HepG2 (cell line): Measurements from ENCODE around the gene FBXL7. TPM values are rescaled to one million over a fixed set of nuclear protein-coding genes. Genes with fewer than 3 reads are reported as not detected.

Source experiments
- ATAC-seq: fragments of 200-7000 bp; cut with Tn5 transposase; 3 replicates; pipeline ENCODE4 v1.9.1; 2020; ENCODE audit warnings: mild to moderate bottlenecking, moderate library complexity
- BruUV-seq: library from RNA; stranded (reverse); fragments of 400-500 nt; replicated peaks from 2 replicates; lab custom pipeline; 2021; lab: Mats Ljungman, UMichigan
- CTCF ChIA-PET: fragments of 300-600 bp; formaldehyde crosslinking; extraction: SDS; loops from one replicate; lab custom pipeline; 2021; ENCODE audit warnings: low total read pairs, inconsistent platforms, low intra/inter-chr PET ratio; lab: Yijun Ruan, JAX
- POLR2A ChIA-PET: fragments of 350-600 bp; sonication (Branson Sonifier 250); formaldehyde crosslinking; loops from one replicate; lab custom pipeline; 2020; ENCODE audit warnings: antibody characterized with exemption, inconsistent platforms; lab: Yijun Ruan, JAX
- DNase-seq: peaks from one replicate; pipeline ENCODE4 v3.0.0-alpha.2; 2015; ENCODE audit warnings: low spot score
- FAIRE-seq: peaks from 3 replicates; lab custom pipeline; 2011; peaks lifted over from hg19 to GRCh38; lab: Jason Lieb, UNC
- H2AFZ ChIP-seq: one replicate; pipeline ENCODE4 v1.6.1; 2011; ENCODE audit warnings: low read length, inconsistent platforms
- H3K27ac ChIP-seq: fragments of 300-600 bp; 3 replicates; pipeline ENCODE4 v1.8.0; 2011; ENCODE audit warnings: mixed run types, mild to moderate bottlenecking, mixed read lengths, low read length, inconsistent platforms; ENCODE audit not compliant: insufficient read depth; ENCODE audit errors: extremely low read length
- H3K27me3 ChIP-seq, 2 experiments: fragments of 200-600 bp in 1 of 2; 2 replicates in 1 of 2; 3 replicates in 1 of 2; pipeline versions ENCODE4 v1.6.0 to v1.8.0; 2011; ENCODE audit warnings: low read length in 2 of 2, mild to moderate bottlenecking in 2 of 2, moderate library complexity in 2 of 2, inconsistent platforms in 1 of 2; ENCODE audit not compliant: insufficient read depth in 2 of 2, control insufficient read depth in 1 of 2
- H3K36me3 ChIP-seq, 2 experiments: fragments of 200-600 bp in 1 of 2; replicated peaks in 1 of 2; 2 replicates in 1 of 2; 3 replicates in 1 of 2; pipeline versions ENCODE4 v1.5.1 to v1.8.0; 2011; ENCODE audit warnings: low read length in 2 of 2, inconsistent platforms in 1 of 2; ENCODE audit not compliant: insufficient read depth in 2 of 2, control insufficient read depth in 1 of 2
- H3K4me1 ChIP-seq: 2 replicates; pipeline ENCODE4 v1.5.1; 2012; ENCODE audit warnings: low read length, inconsistent platforms; ENCODE audit not compliant: insufficient read depth
- H3K4me2 ChIP-seq: 2 replicates; pipeline ENCODE4 v1.6.0; 2011; ENCODE audit warnings: low read depth, low read length, inconsistent platforms
- H3K4me3 ChIP-seq, 3 experiments: fragments of 200-600 bp in 1 of 3; sonication (generic), shearing (Covaris generic) in 1 of 3; replicated peaks in 1 of 3; 2 replicates each; pipeline ENCODE4 v1.5.1; 2011 to 2016; ENCODE audit warnings: low read length in 3 of 3, inconsistent platforms in 2 of 3, low read depth in 2 of 3, mild to moderate bottlenecking in 2 of 3, control low read depth in 1 of 3, mixed read lengths in 1 of 3; ENCODE audit not compliant: insufficient read depth in 1 of 3
- H3K79me2 ChIP-seq: one replicate; pipeline ENCODE4 v1.6.1; 2011; ENCODE audit warnings: low read length, inconsistent platforms; ENCODE audit not compliant: insufficient read depth
- H3K9ac ChIP-seq: 2 replicates; pipeline ENCODE4 v1.6.0; 2011; ENCODE audit warnings: mild to moderate bottlenecking, low read depth, low read length, inconsistent platforms; ENCODE audit not compliant: insufficient read depth
- H3K9me3 ChIP-seq: 2 replicates; pipeline ENCODE4 v1.5.1; 2012; ENCODE audit warnings: mild to moderate bottlenecking, low read length
- H4K20me1 ChIP-seq: 2 replicates; pipeline ENCODE4 v1.6.0; 2011; ENCODE audit warnings: inconsistent platforms, mild to moderate bottlenecking, low read length, moderate library complexity; ENCODE audit not compliant: insufficient read depth
- ASH2L ChIP-seq: fragments of 300-600, 200-600 bp; sonication (generic); IDR thresholded peaks from 2 replicates; pipeline ENCODE4 v1.7.0; 2017; ENCODE audit warnings: low read depth, mild to moderate bottlenecking, moderate library complexity, mixed read lengths, low read length; ENCODE audit not compliant: insufficient read length
- HHEX ChIP-seq: IDR thresholded peaks from 2 replicates; pipeline ENCODE4 v1.6.1; 2016; ENCODE audit warnings: control low read depth
- MEIS1 ChIP-seq: sonication (generic); formaldehyde crosslinking; IDR thresholded peaks from 2 replicates; pipeline ENCODE4 v1.9.0; 2021; ENCODE audit warnings: mild to moderate bottlenecking, missing genetic modification reagents, moderate library complexity, borderline replicate concordance
- MIER3 ChIP-seq: IDR thresholded peaks from 2 replicates; pipeline ENCODE4 v1.6.1; 2016; ENCODE audit warnings: missing compliant biosample characterization, borderline replicate concordance
- NFE2 ChIP-seq: sonication (generic); formaldehyde crosslinking; IDR thresholded peaks from 2 replicates; pipeline ENCODE4 v1.4.0; 2020; ENCODE audit warnings: missing genetic modification reagents
- SMAD9 ChIP-seq: sonication (generic); formaldehyde crosslinking; IDR thresholded peaks from 2 replicates; pipeline ENCODE4 v1.5.1; 2020; ENCODE audit warnings: mild to moderate bottlenecking, missing genetic modification reagents
- SRF ChIP-seq: IDR thresholded peaks from 2 replicates; pipeline ENCODE4 v1.6.1; 2011; ENCODE audit warnings: mild to moderate bottlenecking, low read depth, low read length, moderate library complexity
- ZBTB39 ChIP-seq: sonication (generic); formaldehyde crosslinking; IDR thresholded peaks from 2 replicates; pipeline ENCODE4 v1.5.0; 2020; ENCODE audit warnings: missing genetic modification reagents
- ZNF33A ChIP-seq: sonication (generic); formaldehyde crosslinking; IDR thresholded peaks from 2 replicates; pipeline ENCODE4 v1.5.1; 2020; ENCODE audit warnings: missing genetic modification reagents, mild to moderate bottlenecking, moderate library complexity, borderline replicate concordance
- ZNF570 ChIP-seq: sonication (generic); formaldehyde crosslinking; IDR thresholded peaks from 2 replicates; pipeline ENCODE4 v1.4.0; 2020; ENCODE audit warnings: mild to moderate bottlenecking, missing genetic modification reagents, borderline replicate concordance
- ZNF766 ChIP-seq: sonication (generic); formaldehyde crosslinking; IDR thresholded peaks from 2 replicates; pipeline ENCODE4 v1.5.0; 2020; ENCODE audit warnings: missing genetic modification reagents, borderline replicate concordance
- ZNF780A ChIP-seq: sonication (generic); formaldehyde crosslinking; IDR thresholded peaks from 2 replicates; pipeline ENCODE4 v1.8.0; 2022; ENCODE audit warnings: mild to moderate bottlenecking, missing genetic modification reagents, moderate library complexity
- WGBS: methylation state at CpG from one replicate; pipeline ENCODE4 v1.1.6; 2017; ENCODE audit warnings: low lambda C conversion rate; 5-methylcytosine and 5-hydroxymethylcytosine counted together
- in situ Hi-C: cut with HindIII; loops from 2 replicates; pipeline ENCODE4 v1.10.0; 2017; ENCODE audit warnings: low pct_unique_long_range_greater_than_20kb; ENCODE audit not compliant: extremely low pct_ligation_motif_present
- intact Hi-C: fragments of 100-400 bp; cut with micrococcal nuclease; formaldehyde crosslinking; loops from one replicate; pipeline ENCODE4 v1.10.0; 2022; ENCODE audit not compliant: unreplicated experiment
- polyA plus RNA-seq, 8 experiments: library from polyadenylated mRNA; depleted of rRNA in 3 of 8; stranded (reverse) in 7 of 8; unstranded in 1 of 8; fragments of >200 nt; fragmentation: Illumina TruSeq in 4 of 8; extraction: Trizol in 4 of 8; gene quantifications; 2 replicates each; pipeline versions ENCODE4 v1.2.1 to v1.2.3, GENCODE V29; 2011 to 2016; ENCODE audit warnings: low read depth in 4 of 8, missing spikeins in 1 of 8, mixed read lengths in 1 of 8; ENCODE audit not compliant: insufficient read depth in 1 of 8
- total RNA-seq, 5 experiments: library from RNA; depleted of rRNA; stranded (reverse); fragments of >200 nt; fragmentation: Illumina TruSeq; extraction: Trizol; gene quantifications; 2 replicates each; pipeline ENCODE4 v1.2.3, GENCODE V29; 2016; ENCODE audit warnings: low read depth in 1 of 5

The FBXL7 gene
- total and polyA plus RNA-seq, 2 of the 13 experiments (the other 11 are each of a cell fraction or from before 2014, with no cell fraction given), result 0.07 TPM; not detected in 1

DNA sequence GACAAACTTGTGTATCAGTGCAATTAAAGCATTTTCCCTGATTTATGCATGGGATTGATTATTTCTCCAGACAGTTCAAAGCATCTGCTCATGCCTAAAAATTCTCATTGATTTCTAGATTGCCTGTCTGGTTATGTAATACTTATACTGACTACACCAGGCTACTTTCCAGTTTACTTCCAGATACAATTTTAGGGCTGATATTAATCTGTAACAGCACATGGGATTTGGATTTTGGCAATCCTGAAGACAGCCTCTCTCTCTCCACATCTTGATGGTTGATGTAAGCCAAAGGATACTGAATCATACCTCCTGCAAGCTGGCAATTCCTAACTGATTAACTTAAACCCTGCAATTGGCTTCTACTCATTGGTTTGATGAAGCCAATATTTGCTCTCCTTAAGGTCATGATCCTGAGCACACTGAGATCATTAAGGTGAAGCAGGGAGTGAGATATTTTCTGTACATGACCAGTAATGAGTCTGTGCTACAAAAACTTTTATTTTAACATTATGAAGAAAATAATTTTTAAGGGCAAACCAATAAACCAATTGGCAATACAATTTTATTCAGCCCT lies 25.7 kb upstream of the FBXL7 start (continued):
- TF ChIP-seq ZNF766 (CRISPR knock-in tag) (no peak), MEIS1 (no peak), ZNF780A (CRISPR knock-in tag) (no peak), NFE2 (CRISPR knock-in tag) (no peak)

GRCh38 chr5:15475367-15475766 lies 24.6 kb upstream of the FBXL7 start:
- H3K9me3 ChIP-seq, result no peaks in the 10 kb centered on the region
- H3K4me3 ChIP-seq, result no peak overlapping the region
- in situ Hi-C loops, result no loop called here
- no peak for FAIRE-seq
- H2AFZ ChIP-seq, result no peak overlapping the region
- DNase-seq, result no peak
- H3K36me3 ChIP-seq, result no peaks in the 10 kb centered on the region
- H3K79me2 ChIP-seq, result no peaks in the 10 kb centered on the region
- 16% methylated on average over 7 of the region's 7 CpGs for WGBS
- H3K27me3 ChIP-seq, result no peaks in the 10 kb centered on the region
- no peaks in the 10 kb centered on the region for H3K4me1 ChIP-seq
- H4K20me1 ChIP-seq, result no peaks in the 10 kb centered on the region
- no peak overlapping the region for H3K27ac ChIP-seq
- no peak for ATAC-seq
- POLR2A ChIA-PET, result no interaction called here
- TF ChIP-seq ASH2L (no peak), ZNF33A (CRISPR knock-in tag) (no peak), SMAD9 (no peak), ZNF570 (CRISPR knock-in tag) (no peak), ZBTB39 (CRISPR knock-in tag) (no peak), MIER3 (CRISPR knock-in tag) (no peak), SRF (no peak), HHEX (no peak)
- TF ChIP-seq, all 625 proteins: peak for 0
- H3K4me2 ChIP-seq, result no peak overlapping the region
- CTCF ChIA-PET, result no interaction called here
- H3K9ac ChIP-seq, result no peak overlapping the region
- BruUV-seq, result no TSS peak
- intact Hi-C loops, result no loop called here
